H9 (cell line): ENCODE data around the gene SORCS2. TPM values are rescaled to one million over a fixed set of nuclear protein-coding genes. Genes with fewer than 3 reads are reported as not detected.
A peak's percentile ranks its signal among the peaks of the same experiment; 100 is the strongest.

Source experiments
- DNase-seq: peaks from one replicate; pipeline ENCODE4 v3.0.0-alpha.2; 2017
- H2AFZ ChIP-seq: one replicate; pipeline ENCODE4 v1.6.1; 2013; ENCODE audit warnings: mild to moderate bottlenecking, low read length, control low read depth, moderate library complexity
- H2AK5ac ChIP-seq: 2 replicates; pipeline ENCODE4 v1.6.1; 2013; ENCODE audit warnings: low read length, control low read depth, mixed read lengths; ENCODE audit not compliant: insufficient read length
- H2BK120ac ChIP-seq: one replicate; pipeline ENCODE4 v1.6.1; 2013; ENCODE audit warnings: low read depth, mild to moderate bottlenecking, low read length, control low read depth, inconsistent platforms; ENCODE audit not compliant: poor library complexity, severe bottlenecking
- H2BK12ac ChIP-seq: 2 replicates; pipeline ENCODE4 v1.6.1; 2013; ENCODE audit warnings: low read length, control low read depth, mixed read lengths, low read depth; ENCODE audit not compliant: insufficient read length
- H2BK15ac ChIP-seq: 2 replicates; pipeline ENCODE4 v1.6.1; 2013; ENCODE audit warnings: low read depth, low read length, control low read depth
- H2BK20ac ChIP-seq: one replicate; pipeline ENCODE4 v1.6.1; 2013; ENCODE audit warnings: low read depth, mild to moderate bottlenecking, low read length, control low read depth, inconsistent platforms; ENCODE audit not compliant: poor library complexity, severe bottlenecking
- H2BK5ac ChIP-seq: 2 replicates; pipeline ENCODE4 v1.6.1; 2013; ENCODE audit warnings: low read length, control low read depth, mixed read lengths; ENCODE audit not compliant: insufficient read length
- H3K14ac ChIP-seq: 2 replicates; pipeline ENCODE4 v1.6.1; 2013; ENCODE audit warnings: low read length, control low read depth; ENCODE audit not compliant: insufficient read depth
- H3K18ac ChIP-seq: 2 replicates; pipeline ENCODE4 v1.6.1; 2013; ENCODE audit warnings: low read depth, mild to moderate bottlenecking, mixed read lengths, low read length, control low read depth; ENCODE audit not compliant: insufficient read length
- H3K23ac ChIP-seq: 2 replicates; pipeline ENCODE4 v1.6.1; 2013; ENCODE audit warnings: low read length, control low read depth, mixed read lengths, low read depth; ENCODE audit not compliant: insufficient read length
- H3K23me2 ChIP-seq: 2 replicates; pipeline ENCODE4 v1.6.1; 2013; ENCODE audit warnings: low read depth, mild to moderate bottlenecking, mixed read lengths, low read length, control low read depth; ENCODE audit not compliant: insufficient read length, poor library complexity, severe bottlenecking
- H3K27ac ChIP-seq: 2 replicates; pipeline ENCODE4 v1.5.1; 2013; ENCODE audit warnings: low read length, control low read depth, mixed read lengths, low read depth; ENCODE audit not compliant: insufficient read length
- H3K27me3 ChIP-seq: 2 replicates; pipeline ENCODE4 v1.6.1; 2013; ENCODE audit warnings: low read length, control low read depth, inconsistent platforms; ENCODE audit not compliant: insufficient read depth
- H3K4ac ChIP-seq: 2 replicates; pipeline ENCODE4 v1.6.1; 2013; ENCODE audit warnings: low read depth, mild to moderate bottlenecking, control low read depth, inconsistent platforms, low read length, moderate library complexity
- H3K4me1 ChIP-seq: 2 replicates; pipeline ENCODE4 v1.6.1; 2013; ENCODE audit warnings: low read length, control low read depth, inconsistent platforms; ENCODE audit not compliant: insufficient read depth
- H3K4me2 ChIP-seq: 2 replicates; pipeline ENCODE4 v1.6.1; 2013; ENCODE audit warnings: low read length, control low read depth, mixed read lengths; ENCODE audit not compliant: insufficient read length, insufficient read depth
- H3K56ac ChIP-seq: 2 replicates; pipeline ENCODE4 v1.6.1; 2013; ENCODE audit warnings: low read depth, mild to moderate bottlenecking, mixed read lengths, low read length, control low read depth; ENCODE audit not compliant: insufficient read length
- H3K79me1 ChIP-seq: 2 replicates; pipeline ENCODE4 v1.6.1; 2013; ENCODE audit warnings: low read depth, mild to moderate bottlenecking, moderate library complexity, low read length, control low read depth, inconsistent platforms; ENCODE audit not compliant: insufficient read depth, poor library complexity, severe bottlenecking
- H3K79me2 ChIP-seq: 2 replicates; pipeline ENCODE4 v1.6.1; 2013; ENCODE audit warnings: low read length, control low read depth, inconsistent platforms; ENCODE audit not compliant: insufficient read depth
- H3K9ac ChIP-seq: 2 replicates; pipeline ENCODE4 v1.6.1; 2013; ENCODE audit warnings: low read length, control low read depth, mixed read lengths; ENCODE audit not compliant: insufficient read length; ENCODE audit errors: extremely low read depth
- H3K9me3 ChIP-seq: one replicate; pipeline ENCODE4 v1.6.1; 2013; ENCODE audit warnings: low read depth, low read length, inconsistent platforms; ENCODE audit not compliant: control insufficient read depth
- H3T11ph ChIP-seq: one replicate; pipeline ENCODE4 v1.6.1; 2013; ENCODE audit warnings: mild to moderate bottlenecking, low read length, control low read depth, inconsistent platforms
- H4K20me1 ChIP-seq: one replicate; pipeline ENCODE4 v1.6.1; 2013; ENCODE audit not compliant: control insufficient read depth, insufficient read length, insufficient read depth
- H4K5ac ChIP-seq: 2 replicates; pipeline ENCODE4 v1.6.1; 2013; ENCODE audit warnings: low read depth, mild to moderate bottlenecking, mixed read lengths, low read length, control low read depth; ENCODE audit not compliant: insufficient read length
- H4K8ac ChIP-seq: replicated peaks from 2 replicates; pipeline ENCODE4 v1.6.1; 2013; ENCODE audit warnings: low read length, control low read depth, mixed read lengths, low read depth; ENCODE audit not compliant: insufficient read length
- H4K91ac ChIP-seq: 2 replicates; pipeline ENCODE4 v1.6.1; 2013; ENCODE audit warnings: low read depth, mild to moderate bottlenecking, moderate library complexity, mixed read lengths, low read length, control low read depth; ENCODE audit not compliant: insufficient read length
- H3K27ac Mint-ChIP-seq, 3 experiments: 2 replicates in 2 of 3; 3 replicates in 1 of 3; pipeline ENCODE4 v1.8.0; 2020 to 2021; ENCODE audit warnings: mixed read lengths in 3 of 3, mild to moderate bottlenecking in 1 of 3, moderate library complexity in 1 of 3
- H3K27me3 Mint-ChIP-seq: 2 replicates; pipeline ENCODE4 v1.8.0; 2021; ENCODE audit warnings: low read depth, mild to moderate bottlenecking, moderate library complexity, mixed read lengths
- H3K36me3 Mint-ChIP-seq, 3 experiments: 2 replicates in 2 of 3; 3 replicates in 1 of 3; pipeline ENCODE4 v1.8.0; 2020 to 2021; ENCODE audit warnings: low read depth in 3 of 3, mixed read lengths in 3 of 3; ENCODE audit not compliant: insufficient read depth in 1 of 3
- H3K4me1 Mint-ChIP-seq, 2 experiments: 2 replicates each; pipeline ENCODE4 v1.8.0; 2020; ENCODE audit warnings: mixed read lengths in 2 of 2
- H3K4me3 Mint-ChIP-seq, 2 experiments: 2 replicates in 1 of 2; 3 replicates in 1 of 2; pipeline ENCODE4 v1.8.0; 2020 to 2021; ENCODE audit warnings: mild to moderate bottlenecking in 2 of 2, mixed read lengths in 2 of 2, moderate library complexity in 1 of 2
- H3K9me3 Mint-ChIP-seq, 2 experiments: 2 replicates in 1 of 2; 3 replicates in 1 of 2; pipeline ENCODE4 v1.8.0; 2020; ENCODE audit warnings: mild to moderate bottlenecking in 2 of 2, mixed read lengths in 2 of 2, moderate library complexity in 1 of 2
- CTCF ChIP-seq: fragments of 200-600 bp; sonication (generic); conservative IDR thresholded peaks from 3 replicates; pipeline ENCODE4 v1.8.0; 2021; ENCODE audit warnings: antibody characterized with exemption, mild to moderate bottlenecking
- WGBS: extraction: QIAGEN DNeasy Blood & Tissue Kit; methylation state at CpG from one replicate; pipeline ENCODE4 v1.1.7; 2013; ENCODE audit warnings: missing lambda C conversion rate, low lambda C conversion rate, mixed read lengths; ENCODE audit not compliant: insufficient read length; ENCODE audit errors: extremely low coverage; 5-methylcytosine and 5-hydroxymethylcytosine counted together
- total RNA-seq: library from RNA; stranded (reverse); gene quantifications from 2 replicates; pipeline ENCODE4 v1.2.1, GENCODE V29; 2021

SORCS2 gene
- total RNA-seq, 1 experiment from 2014 or later, result 0.57 TPM

DNA sequence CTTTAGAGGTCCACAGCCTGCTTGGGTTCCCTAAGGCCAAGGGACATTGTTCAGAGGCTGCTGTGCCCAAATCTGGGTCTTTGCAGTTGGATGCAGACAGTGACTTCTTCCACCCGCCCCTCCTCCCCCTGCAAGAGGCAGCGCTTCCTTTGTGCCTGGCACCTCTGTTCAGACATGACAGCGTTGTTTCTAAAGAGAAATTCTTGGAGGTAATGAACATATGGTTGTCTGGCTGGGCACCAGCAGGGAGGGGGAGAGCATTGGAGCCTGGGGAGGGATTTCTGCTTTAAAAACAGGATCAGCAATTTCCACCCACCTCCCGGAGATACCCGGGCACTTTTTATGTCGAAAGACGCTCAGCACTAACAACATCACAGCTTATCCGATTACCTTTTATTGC lies 190.9 kb downstream of the SORCS2 start:
- no peak for TF ChIP-seq CTCF
- Histone ChIP-seq H3K27me3 (no peaks in the 10 kb centered on the region), H3K23me2 (no peaks in the 10 kb centered on the region), H2BK120ac (no peak overlapping the region), H3K18ac (no peak overlapping the region), H3K4ac (no peak overlapping the region), H3T11ph (no peak overlapping the region), H3K4me2 (no peak overlapping the region), H2BK20ac (no peak overlapping the region), H2BK15ac (no peak overlapping the region), H2BK5ac (no peak overlapping the region), H3K14ac (no peak overlapping the region), H3K9me3 (no peaks in the 10 kb centered on the region), H4K8ac (no peak overlapping the region), H4K91ac (no peak overlapping the region), H4K20me1 (no peaks in the 10 kb centered on the region), H3K9ac (no peak overlapping the region), H3K4me1 (no peaks in the 10 kb centered on the region), H2AK5ac (no peak overlapping the region), H2BK12ac (no peak overlapping the region), H3K23ac (no peak overlapping the region), H3K79me2 (no peaks in the 10 kb centered on the region), H3K27ac (no peak overlapping the region), H3K56ac (no peak overlapping the region), H2AFZ (no peak overlapping the region), H4K5ac (no peak overlapping the region), H3K79me1 (no peaks in the 10 kb centered on the region)
- no peaks in the 10 kb centered on the region for H3K36me3 Mint-ChIP-seq
- H3K4me3 Mint-ChIP-seq, result no peak overlapping the region
- peaks cover 3 to 9% of the 10 kb centered on the region in 2 experiments; a peak in 3 of 5 replicates for H3K9me3 Mint-ChIP-seq
- H3K4me1 Mint-ChIP-seq, result 0 out of 4 replicates have a peak, but pooled peaks cover 0 to 2% of the 10 kb centered on the region in 2 experiments
- H3K27me3 Mint-ChIP-seq, result peaks cover 3% of the 10 kb centered on the region
- no peak overlapping the region; a peak in 2 of 7 replicates for H3K27ac Mint-ChIP-seq
- no CpG with 5 or more reads among the region's 8 CpGs for WGBS
- peak; percentile 22 for DNase-seq
